ENCODE measurements around the gene SCUBE1. TPM values are rescaled to one million over a fixed set of nuclear protein-coding genes. Genes with fewer than 3 reads are reported as not detected.
A peak's percentile ranks its signal among the peaks of the same experiment; 100 is the strongest.

SCUBE1 gene
- total and polyA plus RNA-seq, 2 experiments from 2014 or later = 0.81 to 3.2 TPM

DNA sequence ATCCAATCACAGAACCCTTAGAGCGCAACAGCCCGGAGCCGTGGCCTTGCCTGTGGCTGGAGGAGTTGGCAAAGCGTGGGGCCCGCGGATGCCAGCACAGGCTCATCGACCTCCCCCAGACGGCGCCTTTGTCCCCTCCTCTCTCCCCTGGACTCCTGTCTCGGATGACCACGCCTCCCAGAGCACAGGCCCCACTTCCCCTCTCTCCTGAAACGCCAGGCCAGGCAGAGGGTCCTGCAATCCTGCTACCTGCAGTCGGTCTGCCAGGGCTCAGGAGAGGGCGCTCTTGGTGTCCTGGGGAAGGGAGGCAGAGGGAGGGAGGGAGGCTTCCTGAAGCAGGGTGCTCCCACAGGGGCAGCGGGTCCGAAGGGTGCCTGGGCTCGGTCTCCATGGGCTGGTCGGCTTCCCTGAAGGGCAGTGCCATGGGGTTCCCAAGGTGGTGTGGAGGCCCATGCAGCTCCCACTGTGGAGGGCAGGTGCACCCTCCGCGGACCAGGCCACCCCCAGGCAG is 139.6 kb downstream of the SCUBE1 start:
- Mint-ChIP-seq H3K27ac (no peak overlapping the region), H3K4me3 (peak overlapping the region; percentile 36; the same call in 1 of the 3 replicates), H3K36me3 (ENCODE audit: low read depth) (no peaks in the 10 kb centered on the region), H3K4me1 (peaks cover 12% of the 10 kb centered on the region), H3K9me3 (no peaks in the 10 kb centered on the region; the same call in 2 of the 3 replicates), H3K27me3 (ENCODE audit: insufficient read depth, low read depth, poor library complexity) (peaks cover 21% of the 10 kb centered on the region)
- no peaks in the 10 kb centered on the region for H3F3A ChIP-seq (replicated peaks; ENCODE audit: low read depth)
- H3K36me3 ChIP-seq (ENCODE audit: insufficient read depth) = no peaks in the 10 kb centered on the region
- no peaks in the 10 kb centered on the region for H3K27me3 ChIP-seq (ENCODE audit: insufficient read depth)
- no peaks in the 10 kb centered on the region for H3K79me2 ChIP-seq (replicated peaks; ENCODE audit: insufficient read depth)
- ATAC-seq (peak; percentile 93), DNase-seq (ENCODE audit: low spot score) (peak; percentile 91)
- no peak overlapping the region for H3K4me3 ChIP-seq
- H3K4me1 ChIP-seq (ENCODE audit: insufficient read depth) = peaks cover 3% of the 10 kb centered on the region; the same call in 1 of the 2 replicates
- H3K4me2 ChIP-seq = no peak overlapping the region
- TF ChIP-seq, protein P1, sequence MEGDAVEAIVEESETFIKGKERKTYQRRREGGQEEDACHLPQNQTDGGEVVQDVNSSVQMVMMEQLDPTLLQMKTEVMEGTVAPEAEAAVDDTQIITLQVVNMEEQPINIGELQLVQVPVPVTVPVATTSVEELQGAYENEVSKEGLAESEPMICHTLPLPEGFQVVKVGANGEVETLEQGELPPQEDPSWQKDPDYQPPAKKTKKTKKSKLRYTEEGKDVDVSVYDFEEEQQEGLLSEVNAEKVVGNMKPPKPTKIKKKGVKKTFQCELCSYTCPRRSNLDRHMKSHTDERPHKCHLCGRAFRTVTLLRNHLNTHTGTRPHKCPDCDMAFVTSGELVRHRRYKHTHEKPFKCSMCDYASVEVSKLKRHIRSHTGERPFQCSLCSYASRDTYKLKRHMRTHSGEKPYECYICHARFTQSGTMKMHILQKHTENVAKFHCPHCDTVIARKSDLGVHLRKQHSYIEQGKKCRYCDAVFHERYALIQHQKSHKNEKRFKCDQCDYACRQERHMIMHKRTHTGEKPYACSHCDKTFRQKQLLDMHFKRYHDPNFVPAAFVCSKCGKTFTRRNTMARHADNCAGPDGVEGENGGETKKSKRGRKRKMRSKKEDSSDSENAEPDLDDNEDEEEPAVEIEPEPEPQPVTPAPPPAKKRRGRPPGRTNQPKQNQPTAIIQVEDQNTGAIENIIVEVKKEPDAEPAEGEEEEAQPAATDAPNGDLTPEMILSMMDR (conservative IDR thresholded peaks at IDR 0.05; ENCODE audit: low read depth in 2 of 2) = peak; percentile 57 to 89
- TF ChIP-seq, protein P2, sequence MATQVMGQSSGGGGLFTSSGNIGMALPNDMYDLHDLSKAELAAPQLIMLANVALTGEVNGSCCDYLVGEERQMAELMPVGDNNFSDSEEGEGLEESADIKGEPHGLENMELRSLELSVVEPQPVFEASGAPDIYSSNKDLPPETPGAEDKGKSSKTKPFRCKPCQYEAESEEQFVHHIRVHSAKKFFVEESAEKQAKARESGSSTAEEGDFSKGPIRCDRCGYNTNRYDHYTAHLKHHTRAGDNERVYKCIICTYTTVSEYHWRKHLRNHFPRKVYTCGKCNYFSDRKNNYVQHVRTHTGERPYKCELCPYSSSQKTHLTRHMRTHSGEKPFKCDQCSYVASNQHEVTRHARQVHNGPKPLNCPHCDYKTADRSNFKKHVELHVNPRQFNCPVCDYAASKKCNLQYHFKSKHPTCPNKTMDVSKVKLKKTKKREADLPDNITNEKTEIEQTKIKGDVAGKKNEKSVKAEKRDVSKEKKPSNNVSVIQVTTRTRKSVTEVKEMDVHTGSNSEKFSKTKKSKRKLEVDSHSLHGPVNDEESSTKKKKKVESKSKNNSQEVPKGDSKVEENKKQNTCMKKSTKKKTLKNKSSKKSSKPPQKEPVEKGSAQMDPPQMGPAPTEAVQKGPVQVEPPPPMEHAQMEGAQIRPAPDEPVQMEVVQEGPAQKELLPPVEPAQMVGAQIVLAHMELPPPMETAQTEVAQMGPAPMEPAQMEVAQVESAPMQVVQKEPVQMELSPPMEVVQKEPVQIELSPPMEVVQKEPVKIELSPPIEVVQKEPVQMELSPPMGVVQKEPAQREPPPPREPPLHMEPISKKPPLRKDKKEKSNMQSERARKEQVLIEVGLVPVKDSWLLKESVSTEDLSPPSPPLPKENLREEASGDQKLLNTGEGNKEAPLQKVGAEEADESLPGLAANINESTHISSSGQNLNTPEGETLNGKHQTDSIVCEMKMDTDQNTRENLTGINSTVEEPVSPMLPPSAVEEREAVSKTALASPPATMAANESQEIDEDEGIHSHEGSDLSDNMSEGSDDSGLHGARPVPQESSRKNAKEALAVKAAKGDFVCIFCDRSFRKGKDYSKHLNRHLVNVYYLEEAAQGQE (IDR thresholded peaks at IDR 0.05; ENCODE audit: unreplicated experiment) = no peak
- no peaks in the 10 kb centered on the region for H4K20me1 ChIP-seq (replicated peaks; ENCODE audit: insufficient read depth)
- H3K9me2 ChIP-seq (ENCODE audit: insufficient read depth) = no peaks in the 10 kb centered on the region
- no peak overlapping the region; the same call in 1 of the 2 replicates for H2AFZ ChIP-seq
- H3K27ac ChIP-seq (ENCODE audit: low read depth) = no peak overlapping the region

DNA sequence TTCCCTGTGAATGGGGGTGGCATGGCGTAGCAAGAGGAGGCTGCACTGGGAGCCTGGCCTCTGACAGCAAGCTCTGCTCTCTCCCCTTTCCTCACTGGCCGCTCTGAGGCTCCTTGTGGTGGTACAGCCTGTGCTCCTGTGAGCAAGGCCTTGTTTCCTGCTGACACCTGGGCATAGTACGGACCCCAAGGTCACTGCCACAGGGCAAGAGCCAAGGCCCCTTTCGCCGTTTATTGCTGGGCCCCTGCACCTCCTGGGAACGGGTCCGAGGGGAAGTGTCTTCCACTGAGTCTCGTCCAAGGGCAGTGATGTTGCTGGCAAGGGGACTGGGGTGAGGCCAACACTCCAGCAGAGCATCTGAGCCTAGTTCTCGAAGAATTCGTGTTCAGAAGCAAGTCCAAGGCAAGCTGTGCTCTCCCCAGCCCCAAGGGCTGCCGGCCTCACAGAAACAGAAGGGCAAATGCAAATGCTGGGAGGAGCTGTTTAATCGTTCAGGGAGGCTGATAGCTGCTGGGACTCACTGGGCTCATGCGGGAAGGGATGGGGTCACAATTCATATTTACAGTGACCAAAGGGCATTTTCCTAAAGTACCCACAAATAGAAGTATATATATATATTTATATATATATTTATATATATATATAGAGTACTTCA is 140.3 kb downstream of the SCUBE1 start:
- no peak overlapping the region for H3K4me2 ChIP-seq
- peak overlapping the region; percentile 51; the same call in 1 of the 2 replicates for H3K27ac Mint-ChIP-seq
- peak overlapping the region; percentile 69; the same call in 1 of the 2 replicates for H2AFZ ChIP-seq
- TF ChIP-seq STAT1 (IDR thresholded peaks at IDR 0.05; ENCODE audit: unreplicated experiment) = no peak
- TF ChIP-seq ZNF331 (CRISPR knock-in tag; IDR thresholded peaks at IDR 0.05; ENCODE audit: low read depth) = no peak
- TF ChIP-seq, protein P3, sequence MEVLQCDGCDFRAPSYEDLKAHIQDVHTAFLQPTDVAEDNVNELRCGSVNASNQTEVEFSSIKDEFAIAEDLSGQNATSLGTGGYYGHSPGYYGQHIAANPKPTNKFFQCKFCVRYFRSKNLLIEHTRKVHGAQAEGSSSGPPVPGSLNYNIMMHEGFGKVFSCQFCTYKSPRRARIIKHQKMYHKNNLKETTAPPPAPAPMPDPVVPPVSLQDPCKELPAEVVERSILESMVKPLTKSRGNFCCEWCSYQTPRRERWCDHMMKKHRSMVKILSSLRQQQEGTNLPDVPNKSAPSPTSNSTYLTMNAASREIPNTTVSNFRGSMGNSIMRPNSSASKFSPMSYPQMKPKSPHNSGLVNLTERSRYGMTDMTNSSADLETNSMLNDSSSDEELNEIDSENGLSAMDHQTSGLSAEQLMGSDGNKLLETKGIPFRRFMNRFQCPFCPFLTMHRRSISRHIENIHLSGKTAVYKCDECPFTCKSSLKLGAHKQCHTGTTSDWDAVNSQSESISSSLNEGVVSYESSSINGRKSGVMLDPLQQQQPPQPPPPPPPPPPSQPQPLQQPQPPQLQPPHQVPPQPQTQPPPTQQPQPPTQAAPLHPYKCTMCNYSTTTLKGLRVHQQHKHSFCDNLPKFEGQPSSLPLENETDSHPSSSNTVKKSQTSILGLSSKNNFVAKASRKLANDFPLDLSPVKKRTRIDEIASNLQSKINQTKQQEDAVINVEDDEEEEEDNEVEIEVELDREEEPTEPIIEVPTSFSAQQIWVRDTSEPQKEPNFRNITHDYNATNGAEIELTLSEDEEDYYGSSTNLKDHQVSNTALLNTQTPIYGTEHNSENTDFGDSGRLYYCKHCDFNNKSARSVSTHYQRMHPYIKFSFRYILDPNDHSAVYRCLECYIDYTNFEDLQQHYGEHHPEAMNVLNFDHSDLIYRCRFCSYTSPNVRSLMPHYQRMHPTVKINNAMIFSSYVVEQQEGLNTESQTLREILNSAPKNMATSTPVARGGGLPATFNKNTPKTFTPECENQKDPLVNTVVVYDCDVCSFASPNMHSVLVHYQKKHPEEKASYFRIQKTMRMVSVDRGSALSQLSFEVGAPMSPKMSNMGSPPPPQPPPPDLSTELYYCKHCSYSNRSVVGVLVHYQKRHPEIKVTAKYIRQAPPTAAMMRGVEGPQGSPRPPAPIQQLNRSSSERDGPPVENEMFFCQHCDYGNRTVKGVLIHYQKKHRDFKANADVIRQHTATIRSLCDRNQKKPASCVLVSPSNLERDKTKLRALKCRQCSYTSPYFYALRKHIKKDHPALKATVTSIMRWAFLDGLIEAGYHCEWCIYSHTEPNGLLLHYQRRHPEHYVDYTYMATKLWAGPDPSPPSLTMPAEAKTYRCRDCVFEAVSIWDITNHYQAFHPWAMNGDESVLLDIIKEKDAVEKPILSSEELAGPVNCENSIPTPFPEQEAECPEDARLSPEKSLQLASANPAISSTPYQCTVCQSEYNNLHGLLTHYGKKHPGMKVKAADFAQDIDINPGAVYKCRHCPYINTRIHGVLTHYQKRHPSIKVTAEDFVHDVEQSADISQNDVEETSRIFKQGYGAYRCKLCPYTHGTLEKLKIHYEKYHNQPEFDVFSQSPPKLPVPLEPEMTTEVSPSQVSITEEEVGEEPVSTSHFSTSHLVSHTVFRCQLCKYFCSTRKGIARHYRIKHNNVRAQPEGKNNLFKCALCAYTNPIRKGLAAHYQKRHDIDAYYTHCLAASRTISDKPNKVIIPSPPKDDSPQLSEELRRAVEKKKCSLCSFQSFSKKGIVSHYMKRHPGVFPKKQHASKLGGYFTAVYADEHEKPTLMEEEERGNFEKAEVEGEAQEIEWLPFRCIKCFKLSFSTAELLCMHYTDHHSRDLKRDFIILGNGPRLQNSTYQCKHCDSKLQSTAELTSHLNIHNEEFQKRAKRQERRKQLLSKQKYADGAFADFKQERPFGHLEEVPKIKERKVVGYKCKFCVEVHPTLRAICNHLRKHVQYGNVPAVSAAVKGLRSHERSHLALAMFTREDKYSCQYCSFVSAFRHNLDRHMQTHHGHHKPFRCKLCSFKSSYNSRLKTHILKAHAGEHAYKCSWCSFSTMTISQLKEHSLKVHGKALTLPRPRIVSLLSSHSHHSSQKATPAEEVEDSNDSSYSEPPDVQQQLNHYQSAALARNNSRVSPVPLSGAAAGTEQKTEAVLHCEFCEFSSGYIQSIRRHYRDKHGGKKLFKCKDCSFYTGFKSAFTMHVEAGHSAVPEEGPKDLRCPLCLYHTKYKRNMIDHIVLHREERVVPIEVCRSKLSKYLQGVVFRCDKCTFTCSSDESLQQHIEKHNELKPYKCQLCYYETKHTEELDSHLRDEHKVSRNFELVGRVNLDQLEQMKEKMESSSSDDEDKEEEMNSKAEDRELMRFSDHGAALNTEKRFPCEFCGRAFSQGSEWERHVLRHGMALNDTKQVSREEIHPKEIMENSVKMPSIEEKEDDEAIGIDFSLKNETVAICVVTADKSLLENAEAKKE (CRISPR knock-in tag; IDR thresholded peaks at IDR 0.05) = no peak
- no peak for TF ChIP-seq CREB1 (CRISPR knock-in tag; IDR thresholded peaks at IDR 0.05; ENCODE audit: low read depth)
- TF ChIP-seq, protein P4, sequence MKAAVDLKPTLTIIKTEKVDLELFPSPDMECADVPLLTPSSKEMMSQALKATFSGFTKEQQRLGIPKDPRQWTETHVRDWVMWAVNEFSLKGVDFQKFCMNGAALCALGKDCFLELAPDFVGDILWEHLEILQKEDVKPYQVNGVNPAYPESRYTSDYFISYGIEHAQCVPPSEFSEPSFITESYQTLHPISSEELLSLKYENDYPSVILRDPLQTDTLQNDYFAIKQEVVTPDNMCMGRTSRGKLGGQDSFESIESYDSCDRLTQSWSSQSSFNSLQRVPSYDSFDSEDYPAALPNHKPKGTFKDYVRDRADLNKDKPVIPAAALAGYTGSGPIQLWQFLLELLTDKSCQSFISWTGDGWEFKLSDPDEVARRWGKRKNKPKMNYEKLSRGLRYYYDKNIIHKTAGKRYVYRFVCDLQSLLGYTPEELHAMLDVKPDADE (IDR thresholded peaks at IDR 0.05) = no peak

More for the DNA sequence above, 140.3 kb downstream of the SCUBE1 start:
- Mint-ChIP-seq H3K9me3 (no peaks in the 10 kb centered on the region; the same call in 2 of the 3 replicates), H3K36me3 (ENCODE audit: low read depth) (no peaks in the 10 kb centered on the region), H3K27me3 (ENCODE audit: insufficient read depth, low read depth, poor library complexity) (peaks cover 16% of the 10 kb centered on the region), H3K4me3 (no peak overlapping the region), H3K4me1 (peaks cover 12% of the 10 kb centered on the region)
- Histone ChIP-seq H3K9me2 (ENCODE audit: insufficient read depth) (no peaks in the 10 kb centered on the region), H3K27ac (ENCODE audit: low read depth) (no peak overlapping the region), H4K20me1 (replicated peaks; ENCODE audit: insufficient read depth) (no peaks in the 10 kb centered on the region), H3K79me2 (replicated peaks; ENCODE audit: insufficient read depth) (no peaks in the 10 kb centered on the region), H3F3A (replicated peaks; ENCODE audit: low read depth) (no peaks in the 10 kb centered on the region), H3K27me3 (ENCODE audit: insufficient read depth) (no peaks in the 10 kb centered on the region), H3K4me3 (no peak overlapping the region), H3K36me3 (ENCODE audit: insufficient read depth) (no peaks in the 10 kb centered on the region), H3K4me1 (ENCODE audit: insufficient read depth) (peaks cover 3% of the 10 kb centered on the region; the same call in 1 of the 2 replicates)
- DNase-seq (ENCODE audit: low spot score) (no peak), ATAC-seq (no peak)
